Panc1 (cell line): ENCODE measurements around the gene DCBLD2. TPM values are rescaled to one million over a fixed set of nuclear protein-coding genes. Genes with fewer than 3 reads are reported as not detected.

Source experiments
- ATAC-seq: fragments of 200-7000 bp; cut with Tn5 transposase; 2 replicates; pipeline ENCODE4 v1.9.1; 2020; ENCODE audit warnings: mild to moderate bottlenecking, moderate library complexity
- BruUV-seq: library from RNA; stranded (reverse); fragments of 400-500 nt; replicated peaks from 2 replicates; lab custom pipeline; 2021; lab: Mats Ljungman, UMichigan
- CTCF ChIA-PET: fragments of 300-600 bp; sonication (Branson Sonifier 250); formaldehyde crosslinking; loops from one replicate; lab custom pipeline; 2022; ENCODE audit warnings: antibody characterized with exemption; lab: Charles Lee
- POLR2A ChIA-PET: fragments of 300-600 bp; sonication (Branson Sonifier 250); formaldehyde crosslinking; loops from one replicate; lab custom pipeline; 2022; ENCODE audit warnings: antibody characterized with exemption; lab: Charles Lee
- DNase-seq: peaks from one replicate; pipeline ENCODE4 v3.0.0-alpha.2; 2010; ENCODE audit warnings: low read depth, low spot score
- H3K27ac ChIP-seq: 2 replicates; pipeline ENCODE4 v1.5.1; 2011; ENCODE audit warnings: mild to moderate bottlenecking, low read length, inconsistent platforms
- H3K27me3 ChIP-seq: fragments of 200-500 bp; sonication (Bioruptor generic); 2 replicates; pipeline ENCODE4 v1.6.0; 2014; ENCODE audit warnings: low read length, inconsistent platforms; ENCODE audit not compliant: control insufficient read depth, insufficient read depth
- H3K36me3 ChIP-seq: fragments of 200-500 bp; sonication (Bioruptor generic); 2 replicates; pipeline ENCODE4 v1.5.1; 2014; ENCODE audit warnings: inconsistent platforms, mild to moderate bottlenecking, low read length, moderate library complexity; ENCODE audit not compliant: control insufficient read depth, insufficient read depth
- H3K4me1 ChIP-seq: 2 replicates; pipeline ENCODE4 v1.5.1; 2011; ENCODE audit warnings: inconsistent platforms, mild to moderate bottlenecking, low read length, moderate library complexity; ENCODE audit not compliant: control insufficient read depth, insufficient read depth
- H3K4me3 ChIP-seq, 2 experiments: 2 replicates each; pipeline ENCODE4 v1.5.1; 2011 to 2012; ENCODE audit warnings: low read depth in 2 of 2, low read length in 2 of 2, mild to moderate bottlenecking in 2 of 2, inconsistent platforms in 1 of 2, moderate library complexity in 1 of 2
- H3K9me3 ChIP-seq: fragments of 200-500 bp; sonication (Bioruptor generic); 2 replicates; pipeline ENCODE4 v1.5.1; 2014; ENCODE audit warnings: low read depth, mild to moderate bottlenecking, inconsistent platforms, low read length, moderate library complexity; ENCODE audit not compliant: control insufficient read depth, insufficient read depth
- POLR2AphosphoS5 ChIP-seq: IDR thresholded peaks from 2 replicates; pipeline ENCODE4 v1.6.1; 2012; ENCODE audit warnings: mild to moderate bottlenecking, low read depth, low read length, moderate library complexity
- SIN3A ChIP-seq: IDR thresholded peaks from 2 replicates; pipeline ENCODE4 v1.6.1; 2012; ENCODE audit warnings: low read depth, mild to moderate bottlenecking, low read length, moderate library complexity, borderline replicate concordance; ENCODE audit not compliant: insufficient read depth
- TCF7L2 ChIP-seq: IDR thresholded peaks from 2 replicates; pipeline ENCODE4 v1.6.1; 2011; ENCODE audit warnings: mild to moderate bottlenecking, low read depth, low read length, inconsistent platforms
- in situ Hi-C: cut with HindIII; loops from 2 replicates; pipeline ENCODE4 v1.10.0; 2016; ENCODE audit warnings: low sequenced_read_pairs, low pct_unique_long_range_greater_than_20kb
- intact Hi-C: fragments of 100-400 bp; cut with micrococcal nuclease; formaldehyde crosslinking; loops from one replicate; pipeline ENCODE4 v1.10.0; 2022; ENCODE audit not compliant: unreplicated experiment
- total RNA-seq: library from RNA; stranded (reverse); gene quantifications from one replicate; pipeline ENCODE4 v1.2.1, GENCODE V29; 2021; ENCODE audit not compliant: unreplicated experiment
- TF ChIP-seq, protein P1 (sequence below): fragments of 450-650 bp; IDR thresholded peaks from 2 replicates; pipeline ENCODE4 v1.5.1; 2017; ENCODE audit warnings: mild to moderate bottlenecking
- TF ChIP-seq, protein P2 (sequence below), 2 experiments: IDR thresholded peaks; 2 replicates each; pipeline ENCODE4 v1.6.1; 2011 to 2012; ENCODE audit warnings: low read depth in 2 of 2, control low read depth in 1 of 2, low read length in 1 of 2, mild to moderate bottlenecking in 1 of 2, moderate library complexity in 1 of 2; ENCODE audit not compliant: insufficient read depth in 1 of 2

DCBLD2 gene
- total RNA-seq, 1 experiment from 2014 or later: 54.4 TPM

- H3K4me3 ChIP-seq: no peak overlapping the region
- DNase-seq: no peak
- TF ChIP-seq POLR2AphosphoS5 (no peak), SIN3A (no peak), TCF7L2 (no peak)
- TF ChIP-seq, protein P1, sequence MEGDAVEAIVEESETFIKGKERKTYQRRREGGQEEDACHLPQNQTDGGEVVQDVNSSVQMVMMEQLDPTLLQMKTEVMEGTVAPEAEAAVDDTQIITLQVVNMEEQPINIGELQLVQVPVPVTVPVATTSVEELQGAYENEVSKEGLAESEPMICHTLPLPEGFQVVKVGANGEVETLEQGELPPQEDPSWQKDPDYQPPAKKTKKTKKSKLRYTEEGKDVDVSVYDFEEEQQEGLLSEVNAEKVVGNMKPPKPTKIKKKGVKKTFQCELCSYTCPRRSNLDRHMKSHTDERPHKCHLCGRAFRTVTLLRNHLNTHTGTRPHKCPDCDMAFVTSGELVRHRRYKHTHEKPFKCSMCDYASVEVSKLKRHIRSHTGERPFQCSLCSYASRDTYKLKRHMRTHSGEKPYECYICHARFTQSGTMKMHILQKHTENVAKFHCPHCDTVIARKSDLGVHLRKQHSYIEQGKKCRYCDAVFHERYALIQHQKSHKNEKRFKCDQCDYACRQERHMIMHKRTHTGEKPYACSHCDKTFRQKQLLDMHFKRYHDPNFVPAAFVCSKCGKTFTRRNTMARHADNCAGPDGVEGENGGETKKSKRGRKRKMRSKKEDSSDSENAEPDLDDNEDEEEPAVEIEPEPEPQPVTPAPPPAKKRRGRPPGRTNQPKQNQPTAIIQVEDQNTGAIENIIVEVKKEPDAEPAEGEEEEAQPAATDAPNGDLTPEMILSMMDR: no peak
- TF ChIP-seq, protein P2, sequence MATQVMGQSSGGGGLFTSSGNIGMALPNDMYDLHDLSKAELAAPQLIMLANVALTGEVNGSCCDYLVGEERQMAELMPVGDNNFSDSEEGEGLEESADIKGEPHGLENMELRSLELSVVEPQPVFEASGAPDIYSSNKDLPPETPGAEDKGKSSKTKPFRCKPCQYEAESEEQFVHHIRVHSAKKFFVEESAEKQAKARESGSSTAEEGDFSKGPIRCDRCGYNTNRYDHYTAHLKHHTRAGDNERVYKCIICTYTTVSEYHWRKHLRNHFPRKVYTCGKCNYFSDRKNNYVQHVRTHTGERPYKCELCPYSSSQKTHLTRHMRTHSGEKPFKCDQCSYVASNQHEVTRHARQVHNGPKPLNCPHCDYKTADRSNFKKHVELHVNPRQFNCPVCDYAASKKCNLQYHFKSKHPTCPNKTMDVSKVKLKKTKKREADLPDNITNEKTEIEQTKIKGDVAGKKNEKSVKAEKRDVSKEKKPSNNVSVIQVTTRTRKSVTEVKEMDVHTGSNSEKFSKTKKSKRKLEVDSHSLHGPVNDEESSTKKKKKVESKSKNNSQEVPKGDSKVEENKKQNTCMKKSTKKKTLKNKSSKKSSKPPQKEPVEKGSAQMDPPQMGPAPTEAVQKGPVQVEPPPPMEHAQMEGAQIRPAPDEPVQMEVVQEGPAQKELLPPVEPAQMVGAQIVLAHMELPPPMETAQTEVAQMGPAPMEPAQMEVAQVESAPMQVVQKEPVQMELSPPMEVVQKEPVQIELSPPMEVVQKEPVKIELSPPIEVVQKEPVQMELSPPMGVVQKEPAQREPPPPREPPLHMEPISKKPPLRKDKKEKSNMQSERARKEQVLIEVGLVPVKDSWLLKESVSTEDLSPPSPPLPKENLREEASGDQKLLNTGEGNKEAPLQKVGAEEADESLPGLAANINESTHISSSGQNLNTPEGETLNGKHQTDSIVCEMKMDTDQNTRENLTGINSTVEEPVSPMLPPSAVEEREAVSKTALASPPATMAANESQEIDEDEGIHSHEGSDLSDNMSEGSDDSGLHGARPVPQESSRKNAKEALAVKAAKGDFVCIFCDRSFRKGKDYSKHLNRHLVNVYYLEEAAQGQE (IDR thresholded peaks at IDR 0.05; ENCODE audit: insufficient read depth in 1 of 2, low read depth in 2 of 2, low read length in 1 of 2): no peak
- POLR2A ChIA-PET: interaction anchor here (0.5 to 0.7 kb wide), 2 partner anchors 11 to 780 kb away, joined by 3 to 23 read pairs; no protein-coding TSS in a partner anchor
- peaks cover 17% of the 10 kb centered on the region; the same call in 1 of the 2 replicates for H3K4me1 ChIP-seq
- CTCF ChIA-PET: no interaction called here
- no peak overlapping the region for H3K27ac ChIP-seq
- no peak for ATAC-seq
- in situ Hi-C loops: no loop called here
- BruUV-seq: no TSS peak
- H3K27me3 ChIP-seq: no peaks in the 10 kb centered on the region
- H3K9me3 ChIP-seq: no peaks in the 10 kb centered on the region
- H3K36me3 ChIP-seq: no peaks in the 10 kb centered on the region
- intact Hi-C loops: no loop called here
Observed at GRCh38 chr3:98890965-98891910, 10.3 kb downstream of the DCBLD2 start.

- Histone ChIP-seq H3K36me3 (no peaks in the 10 kb centered on the region), H3K4me3 (no peak overlapping the region), H3K27ac (no peak overlapping the region), H3K9me3 (no peaks in the 10 kb centered on the region), H3K4me1 (peaks cover 26% of the 10 kb centered on the region), H3K27me3 (no peaks in the 10 kb centered on the region)
- TF ChIP-seq TCF7L2 (no peak), POLR2AphosphoS5 (no peak), SIN3A (no peak)
- TF ChIP-seq, protein P1: no peak
- TF ChIP-seq, protein P2 (IDR thresholded peaks at IDR 0.05; ENCODE audit: insufficient read depth in 1 of 2, low read depth in 2 of 2, low read length in 1 of 2): no peak
- no TSS peak for BruUV-seq
- DNase-seq: no peak
- ChIA-PET CTCF (interaction anchor here (0.6 kb wide), 1 partner anchor 107 kb away, joined by 3 read pairs; no protein-coding TSS in a partner anchor), POLR2A (interaction anchor here (0.5 kb wide), 1 partner anchor 12 kb away, joined by 23 read pairs; no protein-coding TSS in a partner anchor)
- in situ Hi-C loops (no loop called here), intact Hi-C loops (no loop called here)
- ATAC-seq: no peak
Observed at GRCh38 chr3:98890181-98890835, 11.2 kb downstream of the DCBLD2 start.
